ENCODE results near the gene TUBB1.

DNA sequence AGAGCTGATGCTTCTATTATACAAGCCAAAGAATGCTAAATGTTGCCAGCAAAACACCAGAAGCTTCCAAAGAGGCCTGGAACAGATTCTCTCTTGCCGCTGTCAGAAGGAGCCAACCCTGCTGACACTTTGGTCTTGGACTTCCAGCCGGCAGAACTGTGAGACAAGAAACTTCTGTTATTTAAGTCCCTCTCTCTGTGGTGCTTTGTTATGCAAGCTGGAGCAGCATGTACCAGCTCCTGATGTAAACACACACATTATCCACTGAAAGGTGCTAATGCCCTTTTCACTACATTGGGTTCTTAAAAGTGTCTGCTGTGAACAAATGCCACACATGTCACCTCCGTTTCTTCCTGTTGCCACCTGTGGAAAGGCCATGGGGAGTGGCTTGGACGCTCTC is 49.3 kb downstream of the TUBB1 start:
- no peak for TF ChIP-seq CTCF (IDR thresholded peaks at IDR 0.05)
- no peak for TF ChIP-seq EZH2 (IDR thresholded peaks at IDR 0.05; ENCODE audit: borderline replicate concordance, insufficient read depth, low read depth, low read length, poor library complexity, severe bottlenecking)
